Fibroblast of lung (primary cell): ENCODE data around the gene MAP2K5.

Source experiments
- CTCF ChIP-seq, 2 donors: IDR thresholded peaks in 1 of 2; conservative IDR thresholded peaks in 1 of 2; 1 replicate in 1 of 2; 2 replicates in 1 of 2; pipeline ENCODE4 v1.5.1; 2011 to 2012; ENCODE audit warnings: low read length in 2 of 2, control low read depth in 1 of 2, inconsistent platforms in 1 of 2, low read depth in 1 of 2, mild to moderate bottlenecking in 1 of 2
- EZH2 ChIP-seq: IDR thresholded peaks from 2 replicates; pipeline ENCODE4 v1.5.1; 2012; ENCODE audit warnings: low read length, control low read depth, mild to moderate bottlenecking; ENCODE audit errors: missing control alignments

- no peak for TF ChIP-seq CTCF (conservative IDR thresholded peaks at IDR 0.05 in 1 of 2, IDR thresholded peaks at IDR 0.05 in 1 of 2; ENCODE audit: low read depth in 1 of 2, low read length in 2 of 2)
- no peak for TF ChIP-seq EZH2
Observed at GRCh38 chr15:67776600-67776999, 234.1 kb downstream of the MAP2K5 start.
